Activated naive CD4-positive, alpha-beta T cell (primary cell): ENCODE results near the gene TBX19.

Experiments
- DNase-seq, 4 experiments: peaks; one replicate each; lab custom pipeline; 2025; lab: John Stamatoyannopoulos, UW

The TBX19 gene

GRCh38 chr1:168281603-168282325 is 1.1 kb downstream of the TBX19 start:
- no peak for DNase-seq

- no peak for DNase-seq
Measured at GRCh38 chr1:168285521-168285790, 4.8 kb downstream of the TBX19 start.

DNA sequence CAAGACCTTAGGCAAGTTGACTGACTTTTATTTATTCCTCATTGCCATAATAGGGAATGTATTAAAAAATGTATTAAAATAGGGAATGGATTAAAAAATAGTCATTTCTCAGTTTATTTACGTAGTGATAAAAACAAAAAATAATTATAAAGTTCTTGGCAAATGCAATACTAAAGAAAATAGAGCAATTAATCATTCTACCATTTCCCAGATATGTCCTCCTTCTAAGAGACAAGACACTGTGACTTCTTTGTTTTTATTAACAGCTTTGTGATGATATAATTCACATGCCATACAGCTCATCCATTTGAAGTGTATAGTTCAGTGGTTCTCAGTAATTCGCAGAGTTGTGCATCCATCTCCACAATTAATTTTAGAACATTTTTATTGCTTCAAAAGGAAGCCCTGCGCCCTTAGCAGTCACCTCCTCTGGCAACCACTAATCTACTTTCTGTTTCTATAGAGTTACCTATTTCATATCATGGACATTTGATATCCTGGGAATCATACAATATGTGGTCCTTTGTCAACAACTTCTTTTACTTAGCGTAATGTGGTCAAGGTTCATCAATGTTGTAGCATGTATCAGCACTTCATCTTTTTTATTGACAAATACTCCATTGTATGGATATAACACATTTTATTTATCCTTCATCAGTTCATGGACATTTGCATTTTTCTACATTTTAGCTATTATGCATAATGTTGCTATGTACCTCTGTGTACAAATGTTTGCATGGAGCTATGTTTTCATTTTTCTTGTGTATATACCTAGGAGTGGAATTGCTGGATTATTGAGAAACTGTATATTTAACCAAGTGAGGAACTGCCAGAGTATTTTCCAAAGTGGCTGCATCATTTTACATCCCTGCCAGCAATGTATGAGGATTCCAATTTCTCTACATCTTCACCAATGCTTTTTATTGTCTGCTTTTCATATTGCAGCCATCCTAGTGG is 5.6 kb downstream of the TBX19 start:
- DNase-seq = no peak

- DNase-seq = no peak
Measured at GRCh38 chr1:168287237-168287664, 6.6 kb downstream of the TBX19 start.

DNA sequence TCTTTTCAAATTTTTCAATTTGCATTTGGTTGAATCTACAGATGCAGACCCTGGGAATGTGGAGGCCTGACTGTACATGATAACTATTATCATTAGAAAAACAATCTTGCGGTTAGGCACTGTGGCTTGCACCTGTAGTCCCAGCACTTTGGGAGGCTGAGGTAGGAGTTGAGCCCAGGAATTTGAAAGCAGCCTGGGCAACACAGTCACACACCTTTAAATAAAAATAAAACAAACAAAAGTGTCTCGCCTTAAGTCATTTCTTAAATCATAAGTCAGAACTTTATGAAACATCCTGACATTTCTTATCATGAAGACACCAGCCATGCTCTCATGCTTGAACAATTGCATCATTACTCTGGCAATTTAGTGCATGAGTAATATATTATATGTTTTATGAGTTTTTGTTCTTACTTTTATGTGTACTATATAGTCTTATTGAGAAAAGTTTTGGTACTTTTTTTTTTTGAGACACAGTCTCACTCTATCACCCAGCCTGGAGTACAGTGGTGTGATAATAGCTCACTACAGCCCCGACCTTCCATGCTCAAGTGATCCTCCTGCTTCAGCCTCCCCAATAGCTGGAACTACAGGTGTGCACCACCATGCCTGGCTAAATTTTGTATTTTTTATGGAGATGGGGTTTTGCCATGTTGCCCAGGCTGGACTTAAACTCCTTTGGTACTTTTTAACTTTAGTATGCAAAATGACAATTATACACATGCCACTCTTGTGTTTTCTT is 7.8 kb downstream of the TBX19 start:
- no peak for DNase-seq

DNA sequence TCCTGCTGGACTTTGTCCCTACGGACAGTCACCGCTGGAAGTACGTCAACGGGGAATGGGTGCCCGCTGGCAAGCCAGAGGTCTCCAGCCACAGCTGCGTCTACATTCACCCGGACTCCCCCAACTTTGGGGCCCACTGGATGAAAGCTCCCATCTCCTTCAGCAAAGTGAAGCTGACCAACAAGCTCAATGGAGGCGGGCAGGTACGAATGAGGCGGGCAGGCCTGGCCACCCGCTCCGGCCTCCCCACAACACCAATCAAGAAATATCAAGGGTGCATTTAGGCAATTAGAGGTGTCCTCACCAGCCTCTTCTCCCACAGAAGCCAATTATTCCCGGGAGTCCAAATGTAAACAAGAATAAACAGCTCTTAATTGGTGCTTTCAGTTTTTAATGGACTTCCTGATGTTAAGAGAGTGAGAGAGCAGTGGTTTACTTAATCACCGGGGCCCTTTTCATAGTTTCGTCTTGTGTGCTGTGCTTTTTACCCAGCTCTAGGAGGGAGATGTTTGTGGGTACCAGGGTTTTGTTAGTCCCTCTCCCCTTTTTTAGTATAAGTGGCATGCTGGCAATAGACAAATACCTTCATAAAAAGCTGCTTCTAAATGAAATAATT is 10.7 kb downstream of the TBX19 start:
- DNase-seq = no peak

DNA sequence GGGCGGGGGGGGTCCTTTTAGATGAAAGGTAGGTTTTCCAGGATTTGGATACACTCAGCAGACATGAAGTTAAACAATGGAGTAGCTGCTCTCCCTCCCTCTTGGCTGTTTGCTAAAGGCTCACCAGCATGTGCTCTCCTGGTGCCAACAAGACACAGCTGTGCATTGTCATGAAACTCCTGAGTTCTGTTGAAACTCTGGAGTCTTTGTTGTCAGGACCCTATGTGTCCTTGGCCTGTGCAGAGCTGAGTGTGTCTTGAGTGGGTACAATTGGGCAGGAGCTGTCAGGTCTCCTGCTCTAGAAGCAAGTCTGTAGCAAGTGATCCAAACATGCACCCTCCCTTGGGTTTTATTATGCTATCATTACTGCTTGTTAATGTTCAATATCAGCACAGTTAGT is 12.7 kb downstream of the TBX19 start:
- no peak for DNase-seq

- DNase-seq = no peak
Measured at GRCh38 chr1:168295411-168296114, 14.9 kb downstream of the TBX19 start.

GRCh38 chr1:168297019-168297730 is 16.5 kb downstream of the TBX19 start:
- no peak for DNase-seq

DNA sequence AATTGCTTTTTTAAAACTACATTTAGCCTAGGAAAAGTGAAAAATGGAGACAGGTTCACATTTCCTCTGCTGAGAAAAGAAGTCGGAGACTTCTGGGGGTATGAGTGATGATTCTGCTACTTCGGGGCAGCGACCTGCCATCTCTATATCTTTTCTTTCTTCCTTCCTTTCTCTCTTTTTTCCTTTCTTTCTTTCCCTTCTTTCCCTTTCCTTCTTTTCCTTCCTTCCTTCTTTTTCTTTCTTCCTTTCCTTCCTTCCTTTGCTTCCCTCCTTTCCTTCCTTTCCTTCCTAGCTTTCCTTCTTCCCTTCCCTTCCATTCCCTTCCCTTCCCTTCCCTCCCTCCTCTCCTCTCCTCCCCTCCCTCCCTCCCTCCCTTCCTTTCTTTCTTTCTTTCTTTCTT is 17.8 kb downstream of the TBX19 start:
- DNase-seq = no peak

GRCh38 chr1:168300626-168301025 is 19.9 kb downstream of the TBX19 start:
- DNase-seq = no peak

DNA sequence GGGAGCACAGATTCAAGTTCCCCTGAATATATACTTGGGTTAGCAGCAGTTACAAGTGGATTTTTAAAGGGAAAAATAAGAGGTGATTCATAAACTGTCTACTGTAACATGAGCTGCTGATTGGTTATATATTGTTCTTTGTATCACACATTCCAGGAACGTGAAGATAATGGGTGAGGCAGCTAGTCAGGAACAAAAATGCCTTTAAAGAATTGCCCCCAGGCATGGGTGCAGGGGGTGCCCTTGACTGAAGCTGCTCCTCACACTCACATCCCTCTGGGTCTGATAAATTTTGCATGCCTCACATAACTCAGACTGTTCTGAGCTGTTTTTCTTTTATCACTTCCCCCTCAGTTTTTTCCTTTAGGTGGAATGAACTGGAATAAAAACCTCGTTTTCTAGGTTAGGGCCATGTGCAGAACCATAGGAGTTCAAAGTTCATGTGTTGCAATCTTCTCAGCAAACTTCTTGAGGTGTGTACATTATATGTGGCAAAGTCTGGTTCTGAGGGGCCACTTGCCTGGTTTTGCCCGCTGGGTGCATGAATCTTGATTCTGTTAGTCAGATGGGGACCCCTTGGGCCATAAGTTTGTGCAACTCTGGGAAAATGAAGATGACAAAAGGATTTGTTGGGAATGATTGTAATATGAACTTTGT is 21.1 kb downstream of the TBX19 start:
- no peak for DNase-seq

- no peak for DNase-seq
Measured at GRCh38 chr1:168303716-168304540, 23.3 kb downstream of the TBX19 start.

DNA sequence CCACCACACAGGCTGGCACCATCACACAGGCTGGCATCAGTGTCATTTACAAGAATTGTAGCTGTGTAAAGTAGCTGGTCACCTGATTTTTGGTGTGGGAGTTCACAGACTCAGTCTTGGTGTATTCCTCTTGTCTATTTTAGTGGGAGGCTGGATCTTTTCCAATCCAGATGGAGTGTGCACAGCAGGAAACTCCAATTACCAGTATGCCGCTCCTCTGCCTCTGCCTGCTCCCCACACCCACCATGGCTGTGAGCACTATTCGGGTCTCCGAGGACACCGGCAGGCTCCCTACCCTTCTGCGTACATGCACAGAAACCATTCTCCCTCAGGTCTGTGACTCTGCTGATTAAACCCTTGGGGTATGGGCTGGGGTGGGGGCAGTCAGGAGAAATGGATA is 24.2 kb downstream of the TBX19 start:
- no peak for DNase-seq

GRCh38 chr1:168312718-168313604 is 32.3 kb downstream of the TBX19 start:
- DNase-seq = no peak

DNA sequence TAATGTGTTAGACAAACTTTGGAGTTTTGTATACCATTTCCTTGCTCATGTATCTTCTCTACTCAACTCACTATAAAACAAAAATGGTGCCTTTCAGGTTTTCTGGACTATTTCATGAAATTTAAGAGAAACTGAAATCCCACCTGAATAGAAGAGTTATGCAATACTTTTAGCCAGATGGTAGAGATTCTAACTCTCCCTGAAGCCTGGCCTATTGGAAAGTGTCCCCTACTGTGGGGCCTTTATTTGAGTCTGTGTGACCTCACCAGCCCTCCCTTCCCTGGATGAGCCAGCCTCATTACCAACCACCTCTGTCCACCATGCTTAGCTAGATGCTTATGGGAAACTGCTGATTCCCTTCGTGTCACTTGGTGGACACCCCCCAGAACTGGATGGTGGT is 35.5 kb downstream of the TBX19 start:
- DNase-seq = no peak

GRCh38 chr1:168317309-168317708 is 36.6 kb downstream of the TBX19 start:
- no peak for DNase-seq

DNA sequence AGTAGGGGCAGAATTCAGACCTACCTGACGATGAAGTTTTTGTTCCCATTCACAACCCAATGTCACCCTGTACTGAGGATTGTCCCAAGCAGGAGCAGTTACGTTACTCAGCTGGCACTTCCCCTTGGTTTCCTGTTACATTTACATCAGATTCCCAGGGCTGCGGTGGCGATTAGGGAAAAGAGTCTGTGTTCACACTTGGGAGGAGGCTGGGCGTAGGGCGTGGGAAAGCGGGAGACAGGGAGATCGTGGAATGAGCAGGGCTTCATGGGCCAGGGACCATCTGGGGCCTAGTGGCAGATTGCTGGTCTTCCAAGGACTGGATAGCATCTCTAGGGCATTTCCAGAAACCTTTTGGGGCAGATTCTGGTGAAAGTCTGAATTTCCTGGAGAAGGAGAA is 39.0 kb downstream of the TBX19 start:
- no peak for DNase-seq

DNA sequence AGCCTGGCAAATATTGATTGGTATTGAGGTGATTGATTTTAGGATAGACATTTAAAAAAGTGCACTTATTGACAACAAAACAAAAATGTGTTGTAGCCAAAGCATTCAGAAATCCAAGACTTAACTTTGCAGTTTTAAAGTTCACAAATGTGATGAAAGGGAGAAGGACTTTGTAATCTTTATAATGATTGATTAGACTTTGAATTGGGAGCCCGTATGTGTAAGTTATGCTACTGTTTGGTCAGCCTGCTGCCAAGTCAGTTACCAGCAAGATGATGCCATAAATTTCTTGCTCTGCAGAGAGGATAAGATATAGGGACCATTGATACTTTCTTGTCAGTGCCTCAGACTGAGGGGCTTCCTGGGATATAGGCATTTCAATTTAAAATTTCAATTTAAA is 39.5 kb downstream of the TBX19 start:
- DNase-seq = no peak
